Glutamatergic neuron (in vitro differentiated cells): Measurements from ENCODE around the gene VGLL3. TPM values are rescaled to one million over a fixed set of nuclear protein-coding genes. Genes with fewer than 3 reads are reported as not detected.

ENCODE experiments used
- DNase-seq: peaks from one replicate; pipeline ENCODE4 v3.0.0; 2022
- H3K27ac Mint-ChIP-seq: one replicate; pipeline ENCODE4 v1.8.0; 2020; ENCODE audit warnings: mild to moderate bottlenecking, mixed read lengths, inconsistent platforms; ENCODE audit not compliant: unreplicated experiment
- H3K27me3 Mint-ChIP-seq: one replicate; pipeline ENCODE4 v1.8.0; 2020; ENCODE audit warnings: mild to moderate bottlenecking, moderate library complexity, mixed read lengths, inconsistent platforms; ENCODE audit not compliant: unreplicated experiment
- H3K36me3 Mint-ChIP-seq: one replicate; pipeline ENCODE4 v1.8.0; 2020; ENCODE audit warnings: mild to moderate bottlenecking, mixed read lengths, inconsistent platforms; ENCODE audit not compliant: unreplicated experiment
- H3K4me1 Mint-ChIP-seq: one replicate; pipeline ENCODE4 v1.8.0; 2020; ENCODE audit warnings: mild to moderate bottlenecking, low read depth, mixed read lengths, inconsistent platforms; ENCODE audit not compliant: unreplicated experiment
- H3K4me3 Mint-ChIP-seq: one replicate; pipeline ENCODE4 v1.8.0; 2020; ENCODE audit warnings: mild to moderate bottlenecking, mixed read lengths, inconsistent platforms; ENCODE audit not compliant: unreplicated experiment
- H3K9me3 Mint-ChIP-seq: one replicate; pipeline ENCODE4 v1.8.0; 2020; ENCODE audit warnings: mild to moderate bottlenecking, moderate library complexity, mixed read lengths, inconsistent platforms; ENCODE audit not compliant: unreplicated experiment
- CTCF ChIP-seq: fragments of 200-600 bp; sonication (generic); IDR thresholded peaks from one replicate; pipeline ENCODE4 v1.5.0; 2021; ENCODE audit not compliant: partially characterized antibody, unreplicated experiment
- total RNA-seq: library from RNA; stranded (reverse); fragmentation: NEBNext Ultra II Directional; extraction: Animal tissue kit (Norgen Biotek cat#: 25700); gene quantifications from one replicate; pipeline ENCODE4 v1.2.1, GENCODE V29; 2021; ENCODE audit not compliant: unreplicated experiment

Gene VGLL3
- total RNA-seq, 1 donor from 2014 or later, result 0.15 TPM

- peaks cover 2% of the 10 kb centered on the region for H3K9me3 Mint-ChIP-seq
- no peak for DNase-seq
- peaks cover 3% of the 10 kb centered on the region for H3K27me3 Mint-ChIP-seq
- H3K4me3 Mint-ChIP-seq, result no peak overlapping the region
- no peak overlapping the region for H3K27ac Mint-ChIP-seq
- H3K4me1 Mint-ChIP-seq, result peaks cover 12% of the 10 kb centered on the region
- no peaks in the 10 kb centered on the region for H3K36me3 Mint-ChIP-seq
- TF ChIP-seq CTCF, result no peak
Observed at GRCh38 chr3:86963611-86964010, 27.3 kb downstream of the VGLL3 start.

GRCh38 chr3:86961297-86961696 lies 29.7 kb downstream of the VGLL3 start:
- no peak overlapping the region for H3K4me3 Mint-ChIP-seq
- H3K27ac Mint-ChIP-seq, result no peak overlapping the region
- peaks cover 2% of the 10 kb centered on the region for H3K4me1 Mint-ChIP-seq
- H3K27me3 Mint-ChIP-seq, result no peaks in the 10 kb centered on the region
- no peaks in the 10 kb centered on the region for H3K36me3 Mint-ChIP-seq
- DNase-seq, result no peak
- H3K9me3 Mint-ChIP-seq, result no peaks in the 10 kb centered on the region
- TF ChIP-seq CTCF, result no peak

DNA sequence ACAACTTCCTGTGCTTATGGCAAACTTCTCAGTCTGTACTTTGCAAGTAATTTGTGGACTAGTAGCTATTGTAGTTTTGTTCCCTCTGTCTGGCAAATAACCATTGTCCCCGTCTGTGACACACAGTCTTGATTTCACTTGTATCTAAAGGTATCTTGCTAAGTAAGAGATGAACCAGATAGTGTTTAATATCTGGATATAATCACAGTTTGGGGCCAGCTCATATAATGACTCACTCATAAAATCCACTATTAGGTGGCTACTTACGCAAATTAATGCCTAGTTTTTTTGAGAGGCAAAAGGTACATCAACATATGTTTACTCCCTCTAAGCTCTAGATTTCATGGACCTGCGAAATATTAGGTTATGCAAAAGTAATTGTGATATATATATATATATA lies 30.4 kb downstream of the VGLL3 start:
- H3K27ac Mint-ChIP-seq, result no peak overlapping the region
- H3K4me1 Mint-ChIP-seq, result peaks cover 2% of the 10 kb centered on the region
- H3K4me3 Mint-ChIP-seq, result no peak overlapping the region
- DNase-seq, result no peak
- H3K27me3 Mint-ChIP-seq, result no peaks in the 10 kb centered on the region
- no peak for TF ChIP-seq CTCF
- H3K36me3 Mint-ChIP-seq, result no peaks in the 10 kb centered on the region
- H3K9me3 Mint-ChIP-seq, result no peaks in the 10 kb centered on the region

DNA sequence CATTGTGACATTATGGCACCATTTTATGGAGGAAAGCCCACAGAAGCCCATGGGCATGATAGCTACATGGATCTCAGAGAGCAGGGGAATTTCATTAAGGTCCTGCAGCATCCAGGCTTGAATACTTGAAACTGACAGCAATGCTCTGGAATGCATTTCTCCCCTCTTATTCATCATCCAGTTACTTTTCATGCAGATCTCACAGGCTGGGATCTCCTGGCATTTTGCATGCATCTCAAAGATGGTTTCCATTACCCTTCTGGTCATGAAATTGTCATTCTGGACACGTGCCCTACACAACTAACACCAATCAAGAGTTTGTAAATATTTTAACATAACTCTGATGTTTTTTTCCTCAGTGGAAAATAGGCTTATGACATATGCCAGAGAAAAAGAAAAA lies 32.4 kb downstream of the VGLL3 start:
- Mint-ChIP-seq H3K27me3 (no peaks in the 10 kb centered on the region), H3K4me3 (no peak overlapping the region), H3K27ac (no peak overlapping the region), H3K9me3 (no peaks in the 10 kb centered on the region), H3K4me1 (peaks cover 10% of the 10 kb centered on the region), H3K36me3 (no peaks in the 10 kb centered on the region)
- TF ChIP-seq CTCF, result no peak
- no peak for DNase-seq

DNA sequence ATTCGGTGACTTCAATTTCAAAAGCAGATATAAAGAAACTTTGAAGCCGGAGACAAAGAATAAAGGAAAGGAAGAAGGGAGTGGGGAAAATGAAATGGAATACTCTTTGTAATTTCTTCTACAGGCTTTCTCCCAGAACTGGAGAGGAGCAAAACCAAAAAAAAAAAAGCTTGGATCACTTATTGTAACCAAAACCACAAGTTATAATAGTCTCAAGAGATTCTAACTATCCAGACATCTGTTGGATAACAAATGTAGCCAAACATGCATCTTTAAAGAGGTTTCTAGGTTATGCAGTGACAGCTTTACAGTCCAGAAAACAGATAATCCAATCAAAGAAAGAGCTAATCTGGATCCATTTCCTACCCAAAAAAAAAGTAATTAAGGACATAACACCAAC lies 36.2 kb downstream of the VGLL3 start:
- peaks cover 10% of the 10 kb centered on the region for H3K4me1 Mint-ChIP-seq
- DNase-seq, result no peak
- no peaks in the 10 kb centered on the region for H3K27me3 Mint-ChIP-seq
- no peaks in the 10 kb centered on the region for H3K36me3 Mint-ChIP-seq
- no peaks in the 10 kb centered on the region for H3K9me3 Mint-ChIP-seq
- no peak overlapping the region for H3K27ac Mint-ChIP-seq
- no peak for TF ChIP-seq CTCF
- H3K4me3 Mint-ChIP-seq, result no peak overlapping the region
